ENCODE measurements around the gene DUSP10. TPM values are rescaled to one million over a fixed set of nuclear protein-coding genes. Genes with fewer than 3 reads are reported as not detected.

Gene DUSP10
- total and polyA plus RNA-seq, 2 donors (not counting 1 experiment from before 2014, with no cell fraction given), result 22.8 to 37.7 TPM

DNA sequence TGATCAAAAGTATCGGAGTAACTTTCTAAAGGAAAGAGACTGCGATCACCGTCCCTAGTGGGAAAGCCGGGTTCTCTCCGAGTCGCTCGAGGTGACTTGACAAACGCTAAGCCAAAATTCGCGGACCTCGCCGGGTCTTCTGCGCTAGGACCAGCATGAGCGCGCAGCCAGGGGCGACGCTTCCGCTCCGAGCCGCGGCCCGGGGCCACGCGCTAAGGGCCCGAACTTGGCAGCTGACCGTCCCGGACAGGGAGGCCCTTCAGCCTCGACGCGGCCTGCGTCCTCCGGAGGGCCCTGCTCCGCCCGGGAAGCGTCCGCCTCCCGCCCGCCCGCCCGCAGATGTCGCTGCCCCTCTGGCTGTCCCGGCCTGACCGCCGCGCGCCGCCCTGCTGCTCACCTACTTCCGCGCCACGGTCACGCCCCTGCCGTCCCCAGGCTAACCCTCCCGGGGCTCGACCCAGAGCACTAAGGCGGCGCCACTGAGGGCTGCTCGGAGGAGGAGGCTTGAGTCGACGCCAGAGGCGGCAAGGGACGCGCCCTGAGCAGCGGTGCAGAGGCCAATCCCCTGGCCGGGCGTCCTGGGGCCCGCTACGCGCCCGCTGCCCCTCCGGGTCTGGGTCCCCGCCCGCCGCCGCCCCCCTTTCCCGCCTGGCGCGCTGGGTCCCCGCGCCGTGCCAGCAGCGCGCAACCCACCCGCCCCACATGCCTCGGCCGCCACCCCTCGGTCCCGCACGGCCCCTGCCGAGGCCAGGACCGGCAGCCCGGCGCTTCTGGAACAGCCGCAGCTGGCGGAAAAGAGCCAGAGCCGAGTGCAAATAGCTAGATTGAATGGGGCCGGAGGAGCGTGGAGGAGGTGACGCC lies 896 bp upstream of the DUSP10 start:
- Histone ChIP-seq H3K9ac (ENCODE audit: low read length) (peak overlapping the region; percentile 93), H3K36me3 (replicated peaks in 1 of 2; ENCODE audit: control extremely low read depth in 1 of 2, control insufficient read depth in 1 of 2, extremely low read depth in 1 of 2, insufficient read depth in 2 of 2, low read length in 1 of 2) (peaks cover 0 to 7% of the 10 kb centered on the region in 2 experiments), H3K27ac (ENCODE audit: low read length in 2 of 2) (peak overlapping the region; percentile 99), H3K4me1 (ENCODE audit: control insufficient read depth in 2 of 2, insufficient read depth in 2 of 2, low read length in 2 of 2) (peaks cover 28 to 37% of the 10 kb centered on the region in 2 donors), H3K27me3 (replicated peaks in 1 of 4; ENCODE audit: control extremely low read depth in 1 of 4, control insufficient read depth in 3 of 4, insufficient read depth in 4 of 4, low read length in 3 of 4) (no peaks in the 10 kb centered on the region), H3K79me2 (ENCODE audit: control insufficient read depth, insufficient read depth, low read length) (peaks cover 36% of the 10 kb centered on the region), H3K4me3 (ENCODE audit: control extremely low read depth in 1 of 5, extremely low read depth in 1 of 5, insufficient read depth in 1 of 5, low read depth in 2 of 5, low read length in 4 of 5) (peak overlapping the region; percentile 85 to 94 (median 94)), H2AFZ (ENCODE audit: insufficient read depth, low read depth, low read length, poor library complexity, severe bottlenecking) (peak overlapping the region; percentile 61), H3K9me3 (ENCODE audit: control extremely low read depth in 1 of 3, control insufficient read depth in 2 of 3, insufficient read depth in 1 of 3, low read length in 2 of 3) (no peaks in the 10 kb centered on the region), H3K4me2 (replicated peaks; ENCODE audit: low read depth, low read length, poor library complexity, severe bottlenecking) (peak overlapping the region; percentile 87), H4K20me1 (ENCODE audit: control insufficient read depth, insufficient read depth, low read length, poor library complexity, severe bottlenecking) (peaks cover 15% of the 10 kb centered on the region)
- Mint-ChIP-seq H3K4me3 (peak overlapping the region; percentile 87), H3K27me3 (no peaks in the 10 kb centered on the region), H3K9me3 (ENCODE audit: insufficient read depth) (no peaks in the 10 kb centered on the region), H3K4me1 (peaks cover 18% of the 10 kb centered on the region), H3K27ac (peak overlapping the region; percentile 93)
- ATAC-seq (ENCODE audit: low read depth), result peak; percentile 48
- peak; percentile 91 for DNase-seq
- ChIA-PET POLR2A (interaction anchor here (0.6 to 4.6 kb wide), 17 partner anchors 10 to 970 kb away, joined by 3 to 44 read pairs (median 5); no protein-coding TSS in a partner anchor), CTCF (interaction anchor here (0.6 to 3.2 kb wide), 45 partner anchors 12 to 752 kb away, joined by 3 to 14 read pairs (median 4); no protein-coding TSS in a partner anchor)
- TF ChIP-seq, protein P1, sequence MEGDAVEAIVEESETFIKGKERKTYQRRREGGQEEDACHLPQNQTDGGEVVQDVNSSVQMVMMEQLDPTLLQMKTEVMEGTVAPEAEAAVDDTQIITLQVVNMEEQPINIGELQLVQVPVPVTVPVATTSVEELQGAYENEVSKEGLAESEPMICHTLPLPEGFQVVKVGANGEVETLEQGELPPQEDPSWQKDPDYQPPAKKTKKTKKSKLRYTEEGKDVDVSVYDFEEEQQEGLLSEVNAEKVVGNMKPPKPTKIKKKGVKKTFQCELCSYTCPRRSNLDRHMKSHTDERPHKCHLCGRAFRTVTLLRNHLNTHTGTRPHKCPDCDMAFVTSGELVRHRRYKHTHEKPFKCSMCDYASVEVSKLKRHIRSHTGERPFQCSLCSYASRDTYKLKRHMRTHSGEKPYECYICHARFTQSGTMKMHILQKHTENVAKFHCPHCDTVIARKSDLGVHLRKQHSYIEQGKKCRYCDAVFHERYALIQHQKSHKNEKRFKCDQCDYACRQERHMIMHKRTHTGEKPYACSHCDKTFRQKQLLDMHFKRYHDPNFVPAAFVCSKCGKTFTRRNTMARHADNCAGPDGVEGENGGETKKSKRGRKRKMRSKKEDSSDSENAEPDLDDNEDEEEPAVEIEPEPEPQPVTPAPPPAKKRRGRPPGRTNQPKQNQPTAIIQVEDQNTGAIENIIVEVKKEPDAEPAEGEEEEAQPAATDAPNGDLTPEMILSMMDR (IDR thresholded peaks at IDR 0.05), result peak; percentile 21
- TF ChIP-seq EZH2 (IDR thresholded peaks at IDR 0.05; ENCODE audit: borderline replicate concordance, insufficient read depth, low read depth, low read length, poor library complexity, severe bottlenecking), result no peak
- intact Hi-C loops (cut with micrococcal nuclease), result loop anchor here (1.0 to 5.0 kb wide), 10 partner anchors 12 to 970 kb away; partner anchors contain the start of genes AIDA, BROX and HLX
- under 1% methylated on average over 93 of the region's 98 CpGs for WGBS (ENCODE audit: insufficient coverage)

All from B cell (primary cell).